Activated naive CD4-positive, alpha-beta T cell treated with anti-CD3 and anti-CD28 coated beads, Interleukin-2, amount 10 ng/mL, durations not matched to agents 7 days and 5 days (primary cell): ENCODE measurements around the gene GRIP2.

ENCODE experiments used
- CTCF ChIA-PET: fragments of 350-600 bp; sonication (Branson Sonifier 250); formaldehyde crosslinking; loops from one replicate; lab custom pipeline; 2021; ENCODE audit warnings: antibody characterized with exemption; lab: Charles Lee
- DNase-seq: peaks from one replicate; pipeline ENCODE4 v3.0.0-alpha.2; 2020
- H3K27ac Mint-ChIP-seq: one replicate; pipeline ENCODE4 v1.8.0; 2021; ENCODE audit warnings: mild to moderate bottlenecking, moderate library complexity, mixed read lengths
- H3K27me3 Mint-ChIP-seq: one replicate; pipeline ENCODE4 v1.8.0; 2021; ENCODE audit warnings: mild to moderate bottlenecking, mixed read lengths
- H3K36me3 Mint-ChIP-seq: one replicate; pipeline ENCODE4 v1.8.0; 2021; ENCODE audit warnings: mixed read lengths
- H3K4me1 Mint-ChIP-seq: one replicate; pipeline ENCODE4 v1.8.0; 2021; ENCODE audit warnings: mixed read lengths
- H3K4me3 Mint-ChIP-seq: one replicate; pipeline ENCODE4 v1.8.0; 2021; ENCODE audit warnings: mild to moderate bottlenecking, moderate library complexity, mixed read lengths
- H3K9me3 Mint-ChIP-seq: one replicate; pipeline ENCODE4 v1.8.0; 2021; ENCODE audit warnings: mixed read lengths

The GRIP2 gene

GRCh38 chr3:14514323-14514720 is 25.8 kb downstream of the GRIP2 start:
- H3K27ac Mint-ChIP-seq: no peak overlapping the region
- no peaks in the 10 kb centered on the region for H3K36me3 Mint-ChIP-seq
- CTCF ChIA-PET: no interaction called here
- H3K9me3 Mint-ChIP-seq: no peaks in the 10 kb centered on the region
- no peaks in the 10 kb centered on the region for H3K4me1 Mint-ChIP-seq
- peaks cover under 1% of the 10 kb centered on the region for H3K27me3 Mint-ChIP-seq
- DNase-seq: no peak
- no peak overlapping the region for H3K4me3 Mint-ChIP-seq

- Mint-ChIP-seq H3K36me3 (no peaks in the 10 kb centered on the region), H3K4me1 (no peaks in the 10 kb centered on the region)
Measured at GRCh38 chr3:14513566-14514322, 26.4 kb downstream of the GRIP2 start.

GRCh38 chr3:14512942-14513327 is 27.2 kb downstream of the GRIP2 start:
- H3K27ac Mint-ChIP-seq: no peak overlapping the region
- CTCF ChIA-PET: no interaction called here
- H3K4me1 Mint-ChIP-seq: no peaks in the 10 kb centered on the region
- no peaks in the 10 kb centered on the region for H3K9me3 Mint-ChIP-seq
- H3K27me3 Mint-ChIP-seq: peaks cover 8% of the 10 kb centered on the region
- no peak for DNase-seq
- no peak overlapping the region for H3K4me3 Mint-ChIP-seq
- no peaks in the 10 kb centered on the region for H3K36me3 Mint-ChIP-seq

More at GRCh38 chr3:14513566-14514322, 26.4 kb downstream of the GRIP2 start:
- H3K27me3 Mint-ChIP-seq: peaks cover 3% of the 10 kb centered on the region
- no peaks in the 10 kb centered on the region for H3K9me3 Mint-ChIP-seq
- DNase-seq: no peak
- no peak overlapping the region for H3K4me3 Mint-ChIP-seq
- H3K27ac Mint-ChIP-seq: no peak overlapping the region
- CTCF ChIA-PET: no interaction called here

- H3K9me3 Mint-ChIP-seq: no peaks in the 10 kb centered on the region
- H3K4me1 Mint-ChIP-seq: no peaks in the 10 kb centered on the region
- no peaks in the 10 kb centered on the region for H3K36me3 Mint-ChIP-seq
- CTCF ChIA-PET: interaction anchor here (2.2 kb wide), 1 partner anchor 7 kb away, joined by 5 read pairs; no protein-coding TSS in a partner anchor
- H3K27ac Mint-ChIP-seq: no peak overlapping the region
- H3K4me3 Mint-ChIP-seq: no peak overlapping the region
- H3K27me3 Mint-ChIP-seq: peaks cover 10% of the 10 kb centered on the region
- no peak for DNase-seq
Measured at GRCh38 chr3:14512281-14512941, 27.7 kb downstream of the GRIP2 start.

- DNase-seq: no peak
- H3K4me1 Mint-ChIP-seq: no peaks in the 10 kb centered on the region
- peaks cover 16% of the 10 kb centered on the region for H3K27me3 Mint-ChIP-seq
- H3K27ac Mint-ChIP-seq: no peak overlapping the region
- H3K36me3 Mint-ChIP-seq: no peaks in the 10 kb centered on the region
- H3K9me3 Mint-ChIP-seq: no peaks in the 10 kb centered on the region
- H3K4me3 Mint-ChIP-seq: no peak overlapping the region
- CTCF ChIA-PET: interaction anchor here (2.2 kb wide), 1 partner anchor 8 kb away, joined by 5 read pairs; no protein-coding TSS in a partner anchor
Measured at GRCh38 chr3:14511623-14512280, 28.4 kb downstream of the GRIP2 start.

- no peaks in the 10 kb centered on the region for H3K9me3 Mint-ChIP-seq
- H3K27me3 Mint-ChIP-seq: peaks cover 16% of the 10 kb centered on the region
- H3K36me3 Mint-ChIP-seq: no peaks in the 10 kb centered on the region
- DNase-seq: no peak
- H3K27ac Mint-ChIP-seq: peak overlapping the region; percentile 78
- no peaks in the 10 kb centered on the region for H3K4me1 Mint-ChIP-seq
- CTCF ChIA-PET: interaction anchor here (2.2 kb wide), 1 partner anchor 9 kb away, joined by 5 read pairs; no protein-coding TSS in a partner anchor
- H3K4me3 Mint-ChIP-seq: no peak overlapping the region
Measured at GRCh38 chr3:14510838-14511622, 29.1 kb downstream of the GRIP2 start.

- Mint-ChIP-seq H3K4me1 (no peaks in the 10 kb centered on the region), H3K27ac (no peak overlapping the region), H3K36me3 (no peaks in the 10 kb centered on the region), H3K27me3 (peaks cover 16% of the 10 kb centered on the region), H3K9me3 (no peaks in the 10 kb centered on the region), H3K4me3 (no peak overlapping the region)
- DNase-seq: no peak
- CTCF ChIA-PET: interaction anchor here (0.7 to 1.7 kb wide), 7 partner anchors 11 to 412 kb away, joined by 3 to 5 read pairs (median 4); no protein-coding TSS in a partner anchor
Measured at GRCh38 chr3:14509796-14510100, 30.4 kb downstream of the GRIP2 start.

GRCh38 chr3:14508966-14509795 is 31.0 kb downstream of the GRIP2 start:
- Mint-ChIP-seq H3K4me3 (no peak overlapping the region), H3K4me1 (no peaks in the 10 kb centered on the region), H3K9me3 (no peaks in the 10 kb centered on the region), H3K27me3 (peaks cover 16% of the 10 kb centered on the region), H3K27ac (no peak overlapping the region), H3K36me3 (no peaks in the 10 kb centered on the region)
- CTCF ChIA-PET: interaction anchor here (0.6 to 2.0 kb wide), 14 partner anchors 8 to 412 kb away, joined by 3 to 11 read pairs (median 4); no protein-coding TSS in a partner anchor
- DNase-seq: peak; percentile 82

- no peak overlapping the region for H3K27ac Mint-ChIP-seq
- no peaks in the 10 kb centered on the region for H3K9me3 Mint-ChIP-seq
- DNase-seq: no peak
- no peaks in the 10 kb centered on the region for H3K36me3 Mint-ChIP-seq
- peaks cover 16% of the 10 kb centered on the region for H3K27me3 Mint-ChIP-seq
- CTCF ChIA-PET: interaction anchor here (0.6 to 2.0 kb wide), 11 partner anchors 9 to 413 kb away, joined by 3 to 11 read pairs (median 4); no protein-coding TSS in a partner anchor
- H3K4me1 Mint-ChIP-seq: no peaks in the 10 kb centered on the region
- no peak overlapping the region for H3K4me3 Mint-ChIP-seq
Measured at GRCh38 chr3:14508505-14508819, 31.7 kb downstream of the GRIP2 start.

GRCh38 chr3:14507757-14508504 is 32.2 kb downstream of the GRIP2 start:
- no peak overlapping the region for H3K27ac Mint-ChIP-seq
- CTCF ChIA-PET: interaction anchor here (0.6 to 2.0 kb wide), 8 partner anchors 10 to 413 kb away, joined by 3 to 11 read pairs (median 4); no protein-coding TSS in a partner anchor
- H3K4me3 Mint-ChIP-seq: no peak overlapping the region
- H3K36me3 Mint-ChIP-seq: no peaks in the 10 kb centered on the region
- peaks cover 16% of the 10 kb centered on the region for H3K27me3 Mint-ChIP-seq
- DNase-seq: no peak
- peaks cover 4% of the 10 kb centered on the region for H3K9me3 Mint-ChIP-seq
- H3K4me1 Mint-ChIP-seq: no peaks in the 10 kb centered on the region

- H3K4me1 Mint-ChIP-seq: no peaks in the 10 kb centered on the region
- H3K27me3 Mint-ChIP-seq: peaks cover 16% of the 10 kb centered on the region
- no peak for DNase-seq
- no peak overlapping the region for H3K27ac Mint-ChIP-seq
- H3K4me3 Mint-ChIP-seq: no peak overlapping the region
- CTCF ChIA-PET: interaction anchor here (1.0 to 2.0 kb wide), 5 partner anchors 9 to 414 kb away, joined by 3 to 11 read pairs (median 5); no protein-coding TSS in a partner anchor
- no peaks in the 10 kb centered on the region for H3K36me3 Mint-ChIP-seq
- peaks cover 7% of the 10 kb centered on the region for H3K9me3 Mint-ChIP-seq
Measured at GRCh38 chr3:14507305-14507741, 32.8 kb downstream of the GRIP2 start.

- CTCF ChIA-PET: interaction anchor here (1.1 to 1.2 kb wide), 3 partner anchors 13 to 415 kb away, joined by 3 to 5 read pairs (median 4); no protein-coding TSS in a partner anchor
- Mint-ChIP-seq H3K27ac (no peak overlapping the region), H3K9me3 (peaks cover 7% of the 10 kb centered on the region), H3K36me3 (no peaks in the 10 kb centered on the region), H3K4me1 (no peaks in the 10 kb centered on the region), H3K4me3 (no peak overlapping the region), H3K27me3 (peaks cover 16% of the 10 kb centered on the region)
- no peak for DNase-seq
Measured at GRCh38 chr3:14506626-14507304, 33.4 kb downstream of the GRIP2 start.
